ENCODE measurements around the gene LMO7. TPM values are rescaled to one million over a fixed set of nuclear protein-coding genes. Genes with fewer than 3 reads are reported as not detected.
"Not testable (repeated sequence)": the region's sequence is repeated elsewhere in the genome, so short reads cannot be mapped to it uniquely, and the experiment has no call there.

LMO7 gene
- total and polyA plus RNA-seq, 10 donors = 2.2 to 15.5 (median 8.2) TPM

GRCh38 chr13:75779393-75779792, 143.3 kb downstream of the LMO7 start:
- Histone ChIP-seq H3K27ac (no peak overlapping the region), H3K4me3 (no peak overlapping the region)
- WGBS, 5 donors = 95 to 97% (median 96%) methylated on average over 3 of the region's 3 CpGs

GRCh38 chr13:75780103-75780502, 144.0 kb downstream of the LMO7 start:
- DNase-seq; H3K4me3 ChIP-seq; H3K4me1 ChIP-seq; intact Hi-C loops (cut with DNase I; ENCODE audit: low total_unique reads); H3K36me3 ChIP-seq; H3K27me3 ChIP-seq (replicated peaks in 1 of 7); H3K27ac ChIP-seq: not testable (repeated sequence)
- 88 to 96% (median 94%) methylated on average over 5 of the region's 5 CpGs for WGBS, 5 donors
- peaks cover 0 to 31% (median 22%) of the 10 kb centered on the region in 8 donors for H3K9me3 ChIP-seq

More at GRCh38 chr13:75779393-75779792, 143.3 kb downstream of the LMO7 start:
- Histone ChIP-seq H3K9me3 (peaks cover 0 to 31% (median 22%) of the 10 kb centered on the region in 8 donors), H3K36me3 (no peaks in the 10 kb centered on the region), H3K4me1 (no peaks in the 10 kb centered on the region), H3K27me3 (replicated peaks in 1 of 7) (no peaks in the 10 kb centered on the region)
- intact Hi-C loops (cut with DNase I; ENCODE audit: low total_unique reads) = no loop called here
- TF ChIP-seq POLR2AphosphoS5 (IDR thresholded peaks at IDR 0.05) (no peak), CTCF (IDR thresholded peaks at IDR 0.05 in 8 of 11, conservative IDR thresholded peaks at IDR 0.05 in 3 of 11) (no peak), POLR2A (IDR thresholded peaks at IDR 0.05) (no peak)
- no peak for DNase-seq

GRCh38 chr13:75782985-75783384, 146.9 kb downstream of the LMO7 start:
- 0 to 88% (median 33%) methylated on average over 1 of the region's 1 CpG for WGBS, 5 donors

GRCh38 chr13:75784003-75784402, 147.9 kb downstream of the LMO7 start:
- TF ChIP-seq CTCF (IDR thresholded peaks at IDR 0.05 in 8 of 11, conservative IDR thresholded peaks at IDR 0.05 in 3 of 11) (no peak), POLR2AphosphoS5 (IDR thresholded peaks at IDR 0.05) (no peak), POLR2A (IDR thresholded peaks at IDR 0.05) (no peak)

More at GRCh38 chr13:75782985-75783384, 146.9 kb downstream of the LMO7 start:
- no peak for DNase-seq
- Histone ChIP-seq H3K4me3 (no peak overlapping the region), H3K9me3 (peaks cover 0 to 31% (median 22%) of the 10 kb centered on the region in 8 donors), H3K27me3 (replicated peaks in 1 of 7) (no peaks in the 10 kb centered on the region), H3K4me1 (no peaks in the 10 kb centered on the region), H3K27ac (no peak overlapping the region), H3K36me3 (no peaks in the 10 kb centered on the region)
- intact Hi-C loops (cut with DNase I; ENCODE audit: low total_unique reads) = no loop called here
- no peak for TF ChIP-seq POLR2A (IDR thresholded peaks at IDR 0.05)
- TF ChIP-seq CTCF (IDR thresholded peaks at IDR 0.05 in 8 of 11, conservative IDR thresholded peaks at IDR 0.05 in 3 of 11) = no peak
- TF ChIP-seq POLR2AphosphoS5 (IDR thresholded peaks at IDR 0.05) = no peak

GRCh38 chr13:75785130-75785529, 149.0 kb downstream of the LMO7 start:
- intact Hi-C loops (cut with DNase I; ENCODE audit: low total_unique reads) = no loop called here
- no peak overlapping the region for H3K4me3 ChIP-seq
- no peak overlapping the region for H3K27ac ChIP-seq
- H3K36me3 ChIP-seq = no peaks in the 10 kb centered on the region
- no peaks in the 10 kb centered on the region for H3K4me1 ChIP-seq
- H3K27me3 ChIP-seq (replicated peaks in 1 of 7) = no peaks in the 10 kb centered on the region
- TF ChIP-seq CTCF (IDR thresholded peaks at IDR 0.05 in 8 of 11, conservative IDR thresholded peaks at IDR 0.05 in 3 of 11) (no peak), POLR2AphosphoS5 (IDR thresholded peaks at IDR 0.05) (no peak), POLR2A (IDR thresholded peaks at IDR 0.05) (no peak)
- peaks cover 0 to 17% (median 9%) of the 10 kb centered on the region in 8 donors for H3K9me3 ChIP-seq
- no peak for DNase-seq

More at GRCh38 chr13:75784003-75784402, 147.9 kb downstream of the LMO7 start:
- Histone ChIP-seq H3K4me1 (no peaks in the 10 kb centered on the region), H3K27me3 (replicated peaks in 1 of 7) (no peaks in the 10 kb centered on the region), H3K4me3 (no peak overlapping the region), H3K36me3 (no peaks in the 10 kb centered on the region), H3K27ac (no peak overlapping the region), H3K9me3 (peaks cover 0 to 28% (median 20%) of the 10 kb centered on the region in 8 donors)
- intact Hi-C loops (cut with DNase I; ENCODE audit: low total_unique reads) = no loop called here
- WGBS, 5 donors = 51 to 68% (median 62%) methylated on average over 3 of the region's 3 CpGs
- DNase-seq = no peak

All from spleen (tissue), 11 donors.